K562 (cell line): ENCODE results near the gene CNTNAP4. TPM values are rescaled to one million over a fixed set of nuclear protein-coding genes. Genes with fewer than 3 reads are reported as not detected.
A peak's percentile ranks its signal among the peaks of the same experiment; 100 is the strongest.

Source experiments
- ATAC-seq: fragments of 200-7000 bp; cut with Tn5 transposase; 3 replicates; pipeline ENCODE4 v1.9.1; 2020; ENCODE audit warnings: moderate library complexity
- BruUV-seq: library from RNA; stranded (reverse); fragments of 400-500 nt; replicated peaks from 2 replicates; lab custom pipeline; 2021; lab: Mats Ljungman, UMichigan
- CTCF ChIA-PET: fragments of 300-600 bp; formaldehyde crosslinking; extraction: SDS; loops from one replicate; lab custom pipeline; 2021; ENCODE audit warnings: low intra/inter-chr PET ratio; lab: Yijun Ruan, JAX
- POLR2A ChIA-PET: fragments of 300-600, 350-650 bp; sonication (Branson Sonifier 250); formaldehyde crosslinking; extraction: SDS; loops from one replicate; lab custom pipeline; 2021; ENCODE audit warnings: antibody characterized with exemption, inconsistent platforms; lab: Yijun Ruan, JAX
- DNase-seq, 4 experiments: peaks; one replicate each; pipeline versions ENCODE4 v3.0.0 to v3.0.0-alpha.2; 2011 to 2018; ENCODE audit warnings: low spot score in 3 of 4, mixed read lengths in 3 of 4; ENCODE audit errors: extremely low read depth in 1 of 4
- FAIRE-seq: peaks from 2 replicates; lab custom pipeline; 2011; peaks lifted over from hg19 to GRCh38; lab: Jason Lieb, UNC
- H2AFZ ChIP-seq: 2 replicates; pipeline ENCODE4 v1.6.0; 2011; ENCODE audit warnings: low read depth, low read length, control low read depth, inconsistent platforms
- H3K27ac ChIP-seq: fragments of 200-600 bp; 3 replicates; pipeline ENCODE4 v1.8.0; 2011; ENCODE audit warnings: low read depth, mild to moderate bottlenecking, control low read depth, inconsistent platforms, low read length, moderate library complexity, mixed read lengths; ENCODE audit errors: extremely low read depth
- H3K27me3 ChIP-seq, 2 experiments: fragments of 300-600 bp in 1 of 2; 2 replicates in 1 of 2; 3 replicates in 1 of 2; pipeline versions ENCODE4 v1.6.0 to v1.8.0; 2011; ENCODE audit warnings: inconsistent platforms in 2 of 2, low read length in 2 of 2, mild to moderate bottlenecking in 1 of 2, mixed read lengths in 1 of 2, moderate library complexity in 1 of 2; ENCODE audit not compliant: control insufficient read depth in 2 of 2, insufficient read depth in 2 of 2
- H3K36me3 ChIP-seq: fragments of 300-600 bp; 3 replicates; pipeline ENCODE4 v1.8.0; 2011; ENCODE audit warnings: mild to moderate bottlenecking, low read length, inconsistent platforms; ENCODE audit not compliant: control insufficient read depth, insufficient read depth
- H3K4me1 ChIP-seq, 2 experiments: fragments of 200-600 bp in 1 of 2; replicated peaks in 1 of 2; 2 replicates in 1 of 2; 3 replicates in 1 of 2; pipeline versions ENCODE4 v1.5.1 to v1.8.0; 2011; ENCODE audit warnings: inconsistent platforms in 2 of 2, low read length in 2 of 2, mild to moderate bottlenecking in 1 of 2, mixed read lengths in 1 of 2, moderate library complexity in 1 of 2; ENCODE audit not compliant: control insufficient read depth in 2 of 2, insufficient read depth in 2 of 2
- H3K4me2 ChIP-seq: 2 replicates; pipeline ENCODE4 v1.6.1; 2011; ENCODE audit warnings: low read length, control low read depth, inconsistent platforms, mixed read lengths; ENCODE audit not compliant: insufficient read depth
- H3K4me3 ChIP-seq: fragments of 200-600 bp; sonication (generic), shearing (Covaris generic); 2 replicates; pipeline ENCODE4 v1.5.1; 2016; ENCODE audit warnings: control low read depth, inconsistent platforms
- H3K79me2 ChIP-seq: fragments of 200-600 bp; 3 replicates; pipeline ENCODE4 v1.8.0; 2011; ENCODE audit warnings: low read length, inconsistent platforms; ENCODE audit not compliant: control insufficient read depth, insufficient read depth
- H3K9ac ChIP-seq, 2 experiments: 2 replicates each; pipeline versions ENCODE4 v1.6.0 to v1.6.1; 2011; ENCODE audit warnings: low read depth in 2 of 2, low read length in 2 of 2, control low read depth in 1 of 2, inconsistent platforms in 1 of 2, mild to moderate bottlenecking in 1 of 2, mixed read lengths in 1 of 2; ENCODE audit not compliant: insufficient read depth in 1 of 2
- H3K9me1 ChIP-seq: one replicate; pipeline ENCODE4 v1.6.0; 2011; ENCODE audit warnings: inconsistent platforms, mild to moderate bottlenecking, low read length, moderate library complexity; ENCODE audit not compliant: control insufficient read depth, insufficient read depth
- H3K9me3 ChIP-seq: replicated peaks from 2 replicates; pipeline ENCODE4 v1.5.1; 2011; ENCODE audit warnings: low read depth, low read length, inconsistent platforms; ENCODE audit not compliant: control insufficient read depth, insufficient read depth
- H4K20me1 ChIP-seq: replicated peaks from 2 replicates; pipeline ENCODE4 v1.6.1; 2011; ENCODE audit warnings: low read length, inconsistent platforms, mixed read lengths; ENCODE audit not compliant: control insufficient read depth, insufficient read depth
- TAF15 ChIP-seq: fragments of 200-400 bp; formaldehyde crosslinking; IDR thresholded peaks from 2 replicates; pipeline ENCODE4 v1.6.1; 2017; ENCODE audit warnings: mild to moderate bottlenecking, low read depth, low read length, moderate library complexity
- YY1 ChIP-seq, 3 experiments: IDR thresholded peaks; 2 replicates each; pipeline ENCODE4 v1.6.1; 2011; ENCODE audit warnings: low read length in 2 of 3, mild to moderate bottlenecking in 2 of 3, moderate library complexity in 2 of 3, borderline replicate concordance in 1 of 3, control low read depth in 1 of 3, low read depth in 1 of 3; ENCODE audit not compliant: insufficient read depth in 3 of 3, insufficient replicate concordance in 2 of 3, control insufficient read depth in 1 of 3, insufficient read length in 1 of 3; ENCODE audit errors: extremely low read depth in 1 of 3
- ZNF212 ChIP-seq: fragments of 450-650 bp; formaldehyde crosslinking; IDR thresholded peaks from 2 replicates; pipeline ENCODE4 v1.4.0; 2020; ENCODE audit warnings: mild to moderate bottlenecking
- WGBS: fragments of 100-300 bp; shearing (Covaris generic); methylation state at CpG from one replicate; pipeline ENCODE4 v1.1.6; 2016; ENCODE audit warnings: low coverage, mixed read lengths; ENCODE audit not compliant: insufficient coverage; ENCODE audit errors: missing lambda C conversion rate; 5-methylcytosine and 5-hydroxymethylcytosine counted together
- in situ Hi-C: fragments of 300-500 bp; cut with MboI; formaldehyde crosslinking; loops from 4 replicates; pipeline ENCODE4 v1.15.0; 2018; ENCODE audit warnings: inconsistent platforms, mixed read lengths
- intact Hi-C: fragments of 100-400 bp; cut with micrococcal nuclease; formaldehyde crosslinking; loops from 2 replicates; pipeline ENCODE4 v1.14.2; 2022
- polyA plus RNA-seq, 8 experiments: library from polyadenylated mRNA; depleted of rRNA in 4 of 8; stranded (reverse) in 5 of 8; unstranded in 3 of 8; fragments of >200 nt; fragmentation: Nextera tagmentation in 2 of 8; fragmentation: Illumina TruSeq in 1 of 8; extraction: Ambion mirVana in 2 of 8; extraction: Trizol in 1 of 8; gene quantifications; 2 replicates each; pipeline versions ENCODE4 v1.2.1 to v1.2.3, GENCODE V29; 2011 to 2014; ENCODE audit warnings: inconsistent platforms in 1 of 8, missing spikeins in 1 of 8
- total RNA-seq, 7 experiments: library from RNA; depleted of rRNA in 6 of 7; stranded (reverse); fragments of >200 nt in 6 of 7; fragmentation: Illumina TruSeq in 2 of 7; extraction: Trizol in 2 of 7; gene quantifications; 2 replicates each; pipeline versions ENCODE4 v1.2.1 to v1.2.3, GENCODE V29; 2011 to 2021; ENCODE audit warnings: low replicate concordance in 1 of 7
- TF ChIP-seq, protein P1 (sequence below), 3 experiments: IDR thresholded peaks in 2 of 3; conservative IDR thresholded peaks in 1 of 3; 2 replicates each; pipeline ENCODE4 v1.5.1; 2011 to 2012; ENCODE audit warnings: low read length in 3 of 3, mild to moderate bottlenecking in 3 of 3, control low read depth in 2 of 3, improper control_type of control experiment in 1 of 3, inconsistent platforms in 1 of 3, low read depth in 1 of 3, mixed read lengths in 1 of 3, moderate library complexity in 1 of 3; ENCODE audit not compliant: insufficient read depth in 2 of 3

Gene CNTNAP4
- total and polyA plus RNA-seq, 9 of the 15 experiments (the other 6 are each of a cell fraction or from before 2014, with no cell fraction given), result not detected

DNA sequence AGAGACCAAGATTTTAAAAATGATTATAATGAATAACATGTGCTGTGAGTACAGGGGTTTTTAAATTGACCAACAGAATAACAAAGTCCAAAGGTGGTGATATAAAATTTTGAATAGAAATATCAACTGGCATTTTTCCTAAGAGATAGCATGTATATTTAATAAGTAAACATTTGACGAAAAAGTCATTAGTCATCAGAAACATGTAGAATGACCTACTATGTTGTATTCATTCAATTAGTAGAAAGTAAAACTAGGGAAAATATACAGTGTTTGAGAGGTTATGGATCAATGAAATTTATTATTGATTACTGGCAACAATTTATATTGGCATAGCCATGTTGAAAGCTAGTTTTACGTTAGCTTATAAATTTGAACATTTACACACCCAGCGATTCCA is 30.6 kb upstream of the CNTNAP4 start:
- no peaks in the 10 kb centered on the region for H3K27me3 ChIP-seq
- CTCF ChIA-PET, result no interaction called here
- DNase-seq, result no peak
- no peak for FAIRE-seq
- no peak overlapping the region for H3K4me2 ChIP-seq
- H3K79me2 ChIP-seq, result no peaks in the 10 kb centered on the region
- no peak for ATAC-seq
- H3K9me1 ChIP-seq, result no peaks in the 10 kb centered on the region
- in situ Hi-C loops (no loop called here), intact Hi-C loops (no loop called here)
- 1% methylated on average over 3 of the region's 3 CpGs for WGBS
- no peaks in the 10 kb centered on the region; the same call in 1 of the 2 replicates for H3K9me3 ChIP-seq
- H3K27ac ChIP-seq, result no peak overlapping the region
- no peaks in the 10 kb centered on the region for H3K36me3 ChIP-seq
- H2AFZ ChIP-seq, result no peak overlapping the region
- no peaks in the 10 kb centered on the region for H3K4me1 ChIP-seq
- H4K20me1 ChIP-seq, result no peaks in the 10 kb centered on the region
- BruUV-seq, result no TSS peak
- no peak for TF ChIP-seq YY1 (IDR thresholded peaks at IDR 0.05; ENCODE audit: borderline replicate concordance in 1 of 3, control insufficient read depth in 1 of 3, extremely low read depth in 1 of 3, insufficient read depth in 3 of 3, insufficient read length in 1 of 3, insufficient replicate concordance in 2 of 3, low read depth in 1 of 3, low read length in 2 of 3)
- no peak for TF ChIP-seq ZNF212 (CRISPR knock-in tag)
- POLR2A ChIA-PET, result no interaction called here
- H3K9ac ChIP-seq, result no peak overlapping the region
- H3K4me3 ChIP-seq, result no peak overlapping the region

DNA sequence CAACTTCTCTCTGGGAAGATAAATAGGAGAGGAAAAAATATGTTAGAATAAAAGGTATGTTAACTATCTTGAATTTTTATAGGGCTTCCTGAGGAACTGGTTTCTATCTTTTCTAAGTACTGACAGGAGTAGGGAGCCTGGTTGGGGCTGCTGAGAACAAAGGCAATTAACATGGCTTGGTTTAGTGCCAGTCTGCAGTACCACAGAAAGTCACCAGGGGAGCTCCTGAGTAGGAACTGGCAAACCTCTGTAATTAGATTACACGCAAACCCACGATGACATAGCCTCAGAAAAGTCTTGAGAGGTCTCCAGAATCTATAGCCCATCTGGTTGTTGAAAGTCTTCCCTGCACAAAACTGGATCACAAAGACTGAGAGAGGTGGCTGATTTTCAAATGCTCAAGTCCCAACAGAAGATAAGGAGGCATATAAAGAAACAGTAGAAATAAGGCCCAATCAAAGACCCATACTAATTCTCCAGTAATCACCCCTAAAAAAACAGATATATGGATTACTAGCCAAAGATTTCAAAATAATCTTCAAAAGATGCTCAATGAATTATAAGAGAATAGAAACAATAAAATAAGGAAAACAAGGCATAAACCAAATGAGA is 11.7 kb upstream of the CNTNAP4 start:
- Histone ChIP-seq H3K79me2 (no peaks in the 10 kb centered on the region), H3K9me1 (no peaks in the 10 kb centered on the region), H3K4me1 (no peaks in the 10 kb centered on the region), H3K9me3 (no peaks in the 10 kb centered on the region; the same call in 1 of the 2 replicates), H3K4me2 (no peak overlapping the region), H3K36me3 (no peaks in the 10 kb centered on the region), H4K20me1 (no peaks in the 10 kb centered on the region), H3K27me3 (no peaks in the 10 kb centered on the region), H3K9ac (no peak overlapping the region), H2AFZ (no peak overlapping the region), H3K4me3 (no peak overlapping the region), H3K27ac (no peak overlapping the region)
- ATAC-seq, result no peak
- 0% methylated on average over 2 of the region's 2 CpGs for WGBS
- ChIA-PET CTCF (no interaction called here), POLR2A (no interaction called here)
- peak; percentile 12 to 27 (median 20) for DNase-seq
- in situ Hi-C loops (no loop called here), intact Hi-C loops (no loop called here)
- BruUV-seq, result no TSS peak
- no peak for FAIRE-seq
- no peak for TF ChIP-seq TAF15
- TF ChIP-seq, protein P1, sequence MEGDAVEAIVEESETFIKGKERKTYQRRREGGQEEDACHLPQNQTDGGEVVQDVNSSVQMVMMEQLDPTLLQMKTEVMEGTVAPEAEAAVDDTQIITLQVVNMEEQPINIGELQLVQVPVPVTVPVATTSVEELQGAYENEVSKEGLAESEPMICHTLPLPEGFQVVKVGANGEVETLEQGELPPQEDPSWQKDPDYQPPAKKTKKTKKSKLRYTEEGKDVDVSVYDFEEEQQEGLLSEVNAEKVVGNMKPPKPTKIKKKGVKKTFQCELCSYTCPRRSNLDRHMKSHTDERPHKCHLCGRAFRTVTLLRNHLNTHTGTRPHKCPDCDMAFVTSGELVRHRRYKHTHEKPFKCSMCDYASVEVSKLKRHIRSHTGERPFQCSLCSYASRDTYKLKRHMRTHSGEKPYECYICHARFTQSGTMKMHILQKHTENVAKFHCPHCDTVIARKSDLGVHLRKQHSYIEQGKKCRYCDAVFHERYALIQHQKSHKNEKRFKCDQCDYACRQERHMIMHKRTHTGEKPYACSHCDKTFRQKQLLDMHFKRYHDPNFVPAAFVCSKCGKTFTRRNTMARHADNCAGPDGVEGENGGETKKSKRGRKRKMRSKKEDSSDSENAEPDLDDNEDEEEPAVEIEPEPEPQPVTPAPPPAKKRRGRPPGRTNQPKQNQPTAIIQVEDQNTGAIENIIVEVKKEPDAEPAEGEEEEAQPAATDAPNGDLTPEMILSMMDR (IDR thresholded peaks at IDR 0.05 in 2 of 3, conservative IDR thresholded peaks at IDR 0.05 in 1 of 3; ENCODE audit: insufficient read depth in 2 of 3, low read depth in 1 of 3, low read length in 3 of 3), result peak; percentile 23 to 37 (median 31); a peak in 3 of 6 replicates
